Rectal smooth muscle tissue (tissue), 1 donor: Measurements from ENCODE around the gene SLC37A4.

Source experiments
- H3K27ac ChIP-seq: one replicate; pipeline ENCODE4 v1.7.0; 2013; ENCODE audit warnings: low read depth, low read length, inconsistent platforms
- H3K27me3 ChIP-seq: one replicate; pipeline ENCODE4 v1.7.0; 2013; ENCODE audit warnings: low read length; ENCODE audit not compliant: control insufficient read depth, insufficient read depth
- H3K36me3 ChIP-seq: one replicate; pipeline ENCODE4 v1.7.0; 2013; ENCODE audit warnings: low read length; ENCODE audit not compliant: control insufficient read depth, insufficient read depth
- H3K4me1 ChIP-seq: one replicate; pipeline ENCODE4 v1.7.0; 2013; ENCODE audit warnings: low read length; ENCODE audit not compliant: control insufficient read depth, insufficient read depth
- H3K4me3 ChIP-seq: one replicate; pipeline ENCODE4 v1.7.0; 2013; ENCODE audit warnings: low read length
- H3K9ac ChIP-seq: one replicate; pipeline ENCODE4 v1.7.0; 2013; ENCODE audit warnings: low read length

The SLC37A4 gene

DNA sequence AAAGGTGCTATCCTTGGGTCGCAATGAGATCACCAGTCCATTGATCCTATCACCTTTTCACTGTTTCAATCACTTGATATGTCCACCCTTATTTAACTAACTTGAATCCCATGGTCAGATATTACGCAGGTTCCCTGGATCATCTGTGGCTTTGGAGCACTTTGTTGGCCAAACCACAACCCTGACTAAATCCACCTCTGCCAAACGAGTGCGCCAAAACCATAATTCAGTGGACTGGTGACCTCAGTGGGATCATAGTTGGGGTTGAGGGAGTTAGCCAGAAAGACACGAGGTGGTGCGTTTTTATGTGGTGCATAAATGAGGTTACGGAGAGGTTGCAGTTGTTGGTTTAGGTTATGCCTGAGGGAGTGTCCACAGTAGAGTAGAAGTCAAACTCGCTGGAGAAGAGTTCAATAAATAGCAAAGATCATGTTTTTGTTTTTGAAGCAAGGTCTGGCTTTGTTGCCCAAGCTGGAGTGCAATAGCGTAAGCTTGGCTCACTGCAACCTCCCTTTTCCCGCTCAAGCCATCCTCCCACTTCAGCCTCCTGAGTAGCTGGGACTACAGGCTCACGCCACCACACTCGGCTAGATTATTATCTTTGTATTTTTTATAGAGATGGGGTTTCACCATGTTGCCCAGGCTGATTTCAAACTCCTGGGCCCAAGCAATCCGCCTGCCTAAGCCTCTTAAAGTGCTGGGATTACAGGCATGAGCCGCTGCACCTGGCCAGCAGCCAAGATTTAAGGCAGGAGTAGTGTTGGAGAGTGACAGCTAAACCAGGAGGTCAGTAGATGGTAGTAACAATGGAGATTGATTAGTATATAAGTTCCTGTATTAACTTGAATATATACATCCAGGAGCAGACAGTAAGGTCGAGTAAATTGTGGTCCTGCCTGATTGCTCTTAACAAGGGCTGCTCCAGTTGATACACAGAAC is 54.6 kb downstream of the SLC37A4 start:
- Histone ChIP-seq H3K4me1 (no peaks in the 10 kb centered on the region), H3K27me3 (peaks cover 3% of the 10 kb centered on the region), H3K9ac (no peak overlapping the region), H3K36me3 (no peaks in the 10 kb centered on the region), H3K4me3 (no peak overlapping the region), H3K27ac (no peak overlapping the region)
